DOHH2 (cell line): ENCODE measurements around the gene KRT17.
"Not testable (repeated sequence)": the region's sequence is repeated elsewhere in the genome, so short reads cannot be mapped to it uniquely, and the experiment has no call there.

Experiments
- H3F3A ChIP-seq: fragments of 200-600 bp; sonication (generic), shearing (Covaris generic); 2 replicates; pipeline ENCODE4 v1.6.0; 2016; ENCODE audit warnings: antibody characterized with exemption, mild to moderate bottlenecking; ENCODE audit not compliant: control insufficient read depth, insufficient read depth
- H3K27ac ChIP-seq: fragments of 200-600 bp; sonication (generic); 2 replicates; pipeline ENCODE4 v1.5.1; 2014; ENCODE audit warnings: low read depth, mild to moderate bottlenecking, low read length, moderate library complexity
- H3K27me3 ChIP-seq: fragments of 200-600 bp; sonication (generic); 2 replicates; pipeline ENCODE4 v1.6.1; 2014; ENCODE audit warnings: mild to moderate bottlenecking, low read length, mixed read lengths; ENCODE audit not compliant: control insufficient read depth
- H3K36me3 ChIP-seq: fragments of 200-600 bp; sonication (generic); 2 replicates; pipeline ENCODE4 v1.6.1; 2014; ENCODE audit warnings: mild to moderate bottlenecking, low read length, moderate library complexity, mixed read lengths; ENCODE audit not compliant: control insufficient read depth
- H3K4me1 ChIP-seq: fragments of 200-600 bp; sonication (generic); 2 replicates; pipeline ENCODE4 v1.6.1; 2014; ENCODE audit warnings: mild to moderate bottlenecking, low read length, mixed read lengths; ENCODE audit not compliant: control insufficient read depth
- H3K4me2 ChIP-seq: fragments of 200-600 bp; sonication (generic); 2 replicates; pipeline ENCODE4 v1.6.0; 2014; ENCODE audit warnings: mild to moderate bottlenecking, low read length, moderate library complexity
- H3K4me3 ChIP-seq: fragments of 200-600 bp; sonication (generic); 2 replicates; pipeline ENCODE4 v1.5.1; 2014; ENCODE audit warnings: mild to moderate bottlenecking, low read length, mixed read lengths
- H3K79me2 ChIP-seq: fragments of 200-600 bp; sonication (generic); 2 replicates; pipeline ENCODE4 v1.6.1; 2014; ENCODE audit warnings: mild to moderate bottlenecking, low read length, mixed read lengths; ENCODE audit not compliant: control insufficient read depth
- H3K9me2 ChIP-seq: fragments of 200-600 bp; sonication (generic); replicated peaks from 2 replicates; pipeline ENCODE4 v1.6.1; 2014; ENCODE audit warnings: mild to moderate bottlenecking, low read length, mixed read lengths; ENCODE audit not compliant: control insufficient read depth
- H3K9me3 ChIP-seq: fragments of 200-600 bp; sonication (generic); 2 replicates; pipeline ENCODE4 v1.6.1; 2014; ENCODE audit warnings: antibody characterized with exemption, low read length, mixed read lengths; ENCODE audit not compliant: control insufficient read depth, insufficient read depth
- H4K20me1 ChIP-seq: fragments of 200-600 bp; sonication (generic); 2 replicates; pipeline ENCODE4 v1.6.0; 2014; ENCODE audit warnings: low read depth, mild to moderate bottlenecking, antibody characterized with exemption, low read length, moderate library complexity; ENCODE audit not compliant: control insufficient read depth, insufficient read depth
- EZH2phosphoT487 ChIP-seq: fragments of 200-600 bp; sonication (generic); IDR thresholded peaks from 2 replicates; pipeline ENCODE4 v1.6.1; 2017; ENCODE audit warnings: borderline replicate concordance, mild to moderate bottlenecking, antibody characterized with exemption, low read length, moderate library complexity, mixed read lengths
- TF ChIP-seq, protein P1 (sequence below): fragments of 200-600 bp; sonication (generic); IDR thresholded peaks from one replicate; pipeline ENCODE4 v1.5.1; 2014; ENCODE audit warnings: antibody characterized with exemption, mild to moderate bottlenecking, low read depth, low read length; ENCODE audit not compliant: poor library complexity, severe bottlenecking

KRT17 gene

DNA sequence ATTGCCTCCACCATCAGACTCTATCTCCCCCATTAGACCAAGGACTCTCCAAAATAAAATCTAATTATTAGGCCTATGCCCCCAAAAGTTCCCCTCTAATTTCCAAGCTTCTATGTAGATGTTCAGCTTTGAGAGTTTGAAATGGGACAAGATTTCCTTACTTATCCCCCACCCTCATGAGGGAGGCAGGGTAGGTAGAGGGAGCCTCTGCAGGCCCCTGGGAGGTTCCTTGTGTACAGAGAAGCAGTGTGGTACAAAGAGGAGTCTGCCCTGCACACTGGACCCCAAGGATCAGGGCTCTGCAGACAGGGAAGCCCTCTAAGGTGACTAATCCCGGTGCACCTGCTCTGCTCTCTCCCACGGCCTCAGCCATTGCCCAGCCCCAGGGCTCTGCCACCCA, 2.5 kb downstream of the KRT17 start:
- Histone ChIP-seq H3K4me2 (no peak overlapping the region), H3K79me2 (no peaks in the 10 kb centered on the region), H3K27ac (no peak overlapping the region), H3K9me2 (no peaks in the 10 kb centered on the region), H4K20me1 (no peaks in the 10 kb centered on the region), H3K9me3 (no peaks in the 10 kb centered on the region), H3K4me1 (no peaks in the 10 kb centered on the region), H3F3A (no peaks in the 10 kb centered on the region), H3K36me3 (no peaks in the 10 kb centered on the region), H3K4me3 (no peak overlapping the region), H3K27me3 (no peaks in the 10 kb centered on the region)
- TF ChIP-seq EZH2phosphoT487, result no peak
- TF ChIP-seq, protein P1, sequence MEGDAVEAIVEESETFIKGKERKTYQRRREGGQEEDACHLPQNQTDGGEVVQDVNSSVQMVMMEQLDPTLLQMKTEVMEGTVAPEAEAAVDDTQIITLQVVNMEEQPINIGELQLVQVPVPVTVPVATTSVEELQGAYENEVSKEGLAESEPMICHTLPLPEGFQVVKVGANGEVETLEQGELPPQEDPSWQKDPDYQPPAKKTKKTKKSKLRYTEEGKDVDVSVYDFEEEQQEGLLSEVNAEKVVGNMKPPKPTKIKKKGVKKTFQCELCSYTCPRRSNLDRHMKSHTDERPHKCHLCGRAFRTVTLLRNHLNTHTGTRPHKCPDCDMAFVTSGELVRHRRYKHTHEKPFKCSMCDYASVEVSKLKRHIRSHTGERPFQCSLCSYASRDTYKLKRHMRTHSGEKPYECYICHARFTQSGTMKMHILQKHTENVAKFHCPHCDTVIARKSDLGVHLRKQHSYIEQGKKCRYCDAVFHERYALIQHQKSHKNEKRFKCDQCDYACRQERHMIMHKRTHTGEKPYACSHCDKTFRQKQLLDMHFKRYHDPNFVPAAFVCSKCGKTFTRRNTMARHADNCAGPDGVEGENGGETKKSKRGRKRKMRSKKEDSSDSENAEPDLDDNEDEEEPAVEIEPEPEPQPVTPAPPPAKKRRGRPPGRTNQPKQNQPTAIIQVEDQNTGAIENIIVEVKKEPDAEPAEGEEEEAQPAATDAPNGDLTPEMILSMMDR, result no peak

DNA sequence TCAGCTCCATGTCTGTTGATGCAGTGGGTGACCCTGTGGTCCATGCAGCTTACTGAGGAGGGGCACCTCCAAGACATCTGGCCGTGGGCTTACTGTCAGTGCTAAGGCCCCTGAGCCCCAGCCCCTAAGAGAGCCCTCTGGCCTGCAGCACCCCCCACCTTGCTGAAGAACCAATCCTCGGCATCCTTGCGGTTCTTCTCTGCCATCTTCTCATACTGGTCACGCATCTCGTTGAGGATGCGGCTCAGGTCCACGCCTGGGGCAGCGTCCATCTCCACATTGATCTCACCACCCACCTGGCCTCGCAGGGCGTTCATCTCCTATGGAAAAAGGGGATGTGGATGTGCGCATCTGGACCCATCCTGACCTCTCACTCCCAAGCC, 2.9 kb downstream of the KRT17 start:
- not testable (repeated sequence) for H3K4me3 ChIP-seq, H4K20me1 ChIP-seq, H3K36me3 ChIP-seq, H3K79me2 ChIP-seq, H3K9me2 ChIP-seq, H3K4me2 ChIP-seq, H3F3A ChIP-seq, H3K4me1 ChIP-seq, H3K9me3 ChIP-seq, H3K27ac ChIP-seq, H3K27me3 ChIP-seq

GRCh38 chr17:41620583-41621434, 3.6 kb downstream of the KRT17 start:
- no peaks in the 10 kb centered on the region for H3K9me2 ChIP-seq
- H3K36me3 ChIP-seq, result no peaks in the 10 kb centered on the region
- H3K79me2 ChIP-seq, result no peaks in the 10 kb centered on the region
- TF ChIP-seq EZH2phosphoT487, result no peak
- TF ChIP-seq, protein P1, result no peak
- H3K4me3 ChIP-seq, result no peak overlapping the region
- H3F3A ChIP-seq, result no peaks in the 10 kb centered on the region
- H4K20me1 ChIP-seq, result no peaks in the 10 kb centered on the region
- H3K4me2 ChIP-seq, result no peak overlapping the region
- H3K27ac ChIP-seq, result no peak overlapping the region
- no peaks in the 10 kb centered on the region for H3K9me3 ChIP-seq
- no peaks in the 10 kb centered on the region for H3K27me3 ChIP-seq
- H3K4me1 ChIP-seq, result no peaks in the 10 kb centered on the region

- H3K4me1 ChIP-seq, H3K4me2 ChIP-seq, H3K27me3 ChIP-seq, H3K27ac ChIP-seq, H3K4me3 ChIP-seq, H3F3A ChIP-seq, H4K20me1 ChIP-seq, H3K9me2 ChIP-seq, H3K9me3 ChIP-seq, H3K36me3 ChIP-seq, H3K79me2 ChIP-seq: not testable (repeated sequence)
These were observed 4.3 kb downstream of the KRT17 start for GRCh38 chr17:41619927-41620582.
